HUES64 (cell line): ENCODE results near the gene HEPHL1.
A peak's percentile ranks its signal among the peaks of the same experiment; 100 is the strongest.
"Not testable (repeated sequence)": the region's sequence is repeated elsewhere in the genome, so short reads cannot be mapped to it uniquely, and the experiment has no call there.

Experiments
- H3K27ac ChIP-seq: 2 replicates; pipeline ENCODE4 v1.7.0; 2013; ENCODE audit warnings: low read depth, low read length, inconsistent platforms
- H3K27me3 ChIP-seq: 2 replicates; pipeline ENCODE4 v1.6.1; 2013; ENCODE audit warnings: mild to moderate bottlenecking, low read length; ENCODE audit not compliant: insufficient read depth
- H3K36me3 ChIP-seq: 2 replicates; pipeline ENCODE4 v1.6.1; 2013; ENCODE audit warnings: mild to moderate bottlenecking, low read length; ENCODE audit not compliant: insufficient read depth
- H3K4me1 ChIP-seq: 2 replicates; pipeline ENCODE4 v1.6.1; 2013; ENCODE audit warnings: mild to moderate bottlenecking, low read length, moderate library complexity; ENCODE audit not compliant: insufficient read depth
- H3K4me3 ChIP-seq: 2 replicates; pipeline ENCODE4 v1.5.1; 2013; ENCODE audit warnings: mild to moderate bottlenecking, low read length, moderate library complexity
- H3K9ac ChIP-seq: 2 replicates; pipeline ENCODE4 v1.6.1; 2013; ENCODE audit warnings: mild to moderate bottlenecking, low read depth, low read length
- H3K9me3 ChIP-seq: 2 replicates; pipeline ENCODE4 v1.6.1; 2013; ENCODE audit warnings: low read depth, low read length; ENCODE audit not compliant: insufficient read depth
- WGBS: fragments of 150-250, 120-280 bp; methylation state at CpG from one replicate; pipeline ENCODE4 v1.1.7; 2013; ENCODE audit warnings: missing lambda C conversion rate; 5-methylcytosine and 5-hydroxymethylcytosine counted together

HEPHL1 gene

DNA sequence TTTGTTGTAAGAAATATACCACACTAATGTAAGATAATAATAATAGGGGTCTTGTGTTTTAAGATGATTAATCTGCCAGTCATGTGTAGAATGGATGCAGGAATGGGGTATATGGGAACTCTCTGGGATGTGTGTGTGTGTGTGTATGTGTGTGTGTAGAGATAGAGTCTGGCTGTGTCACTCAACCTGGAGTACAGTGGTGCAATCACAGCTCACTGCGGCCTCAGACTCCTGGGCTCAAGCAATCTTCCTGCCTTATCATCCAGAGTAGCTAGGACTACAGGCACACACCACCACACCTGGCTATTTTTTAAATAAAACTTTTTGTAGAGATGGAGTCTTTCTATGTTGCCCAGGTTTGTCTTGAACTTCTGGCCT lies 96.0 kb downstream of the HEPHL1 start:
- Histone ChIP-seq H3K36me3 (no peaks in the 10 kb centered on the region), H3K9ac (no peak overlapping the region), H3K4me3 (no peak overlapping the region), H3K9me3 (peaks cover 4% of the 10 kb centered on the region; the same call in 1 of the 2 replicates), H3K27ac (no peak overlapping the region), H3K4me1 (peaks cover 32% of the 10 kb centered on the region), H3K27me3 (no peaks in the 10 kb centered on the region)
- WGBS = 100% methylated on average over 1 of the region's 1 CpG

DNA sequence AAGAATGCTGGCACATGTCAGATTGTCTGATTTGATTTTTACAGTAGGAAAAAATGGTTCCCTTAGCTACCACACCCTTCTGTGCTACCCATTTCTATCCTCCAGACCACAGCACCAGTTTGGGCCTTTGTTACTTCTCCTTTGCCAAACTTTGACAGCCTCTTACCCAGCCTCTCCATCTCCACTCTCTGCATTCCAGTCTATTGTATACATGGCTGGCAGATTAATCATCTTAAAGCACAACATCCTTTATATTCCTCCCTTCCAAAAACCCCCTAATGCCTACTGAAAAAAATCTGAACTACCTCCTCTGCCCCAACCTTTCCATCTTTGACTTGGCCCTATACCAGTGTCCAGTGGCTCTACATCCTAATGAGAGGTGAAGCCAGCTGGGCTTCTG lies 96.7 kb downstream of the HEPHL1 start:
- Histone ChIP-seq H3K4me1 (peaks cover 26% of the 10 kb centered on the region), H3K9me3 (peaks cover 4% of the 10 kb centered on the region; the same call in 1 of the 2 replicates), H3K27me3 (no peaks in the 10 kb centered on the region), H3K27ac (no peak overlapping the region), H3K4me3 (no peak overlapping the region), H3K36me3 (no peaks in the 10 kb centered on the region), H3K9ac (no peak overlapping the region)

DNA sequence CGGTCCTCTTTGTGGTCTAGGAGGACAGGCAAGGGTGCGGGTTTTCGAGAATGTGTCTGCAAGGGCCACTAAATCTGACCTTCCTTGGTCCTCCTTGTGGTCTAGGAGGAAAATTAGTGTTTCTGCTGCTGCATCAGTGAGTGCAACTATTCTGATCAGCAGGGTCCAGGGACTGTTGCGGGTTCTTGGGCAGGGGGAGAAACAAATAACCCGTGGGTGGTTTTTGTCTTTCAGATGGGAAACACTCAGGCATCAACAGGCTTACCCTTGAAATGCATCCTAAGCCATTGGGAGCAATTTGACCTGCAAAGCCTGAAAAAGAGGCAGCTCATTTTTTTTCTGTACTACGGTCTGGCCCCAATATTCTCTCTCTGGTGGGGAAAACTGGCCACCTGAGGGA lies 98.5 kb downstream of the HEPHL1 start:
- H3K27ac ChIP-seq = peak overlapping the region; percentile 88; the same call in 1 of the 2 replicates
- H3K9me3 ChIP-seq, H3K36me3 ChIP-seq, H3K4me3 ChIP-seq, H3K27me3 ChIP-seq, H3K9ac ChIP-seq: not testable (repeated sequence)
- H3K4me1 ChIP-seq = peaks cover 20% of the 10 kb centered on the region
- 21% methylated on average over 6 of the region's 6 CpGs for WGBS

DNA sequence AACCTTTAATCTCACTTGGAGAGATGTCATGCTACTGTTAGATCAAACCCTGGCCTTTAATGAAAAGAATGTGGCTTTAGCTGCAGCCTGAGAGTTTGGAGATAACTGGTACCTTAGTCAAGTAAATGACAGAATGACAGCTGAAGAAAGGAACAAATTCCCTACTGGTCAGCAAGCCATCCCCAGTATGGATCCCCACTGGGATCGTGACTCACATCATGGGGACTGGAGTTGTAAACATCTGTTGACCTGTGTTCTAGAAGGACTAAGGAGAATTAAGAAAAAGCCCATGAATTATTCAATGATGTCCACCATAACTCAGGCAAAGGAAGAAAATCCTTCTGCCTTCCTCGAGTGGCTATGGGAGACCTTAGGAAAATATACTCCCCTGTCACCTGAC lies 99.4 kb downstream of the HEPHL1 start:
- H3K9me3 ChIP-seq, H3K9ac ChIP-seq, H3K36me3 ChIP-seq, H3K4me3 ChIP-seq, H3K27me3 ChIP-seq: not testable (repeated sequence)
- 54% methylated on average over 2 of the region's 2 CpGs for WGBS
- peaks cover 20% of the 10 kb centered on the region for H3K4me1 ChIP-seq
- H3K27ac ChIP-seq = peak overlapping the region; percentile 88; the same call in 1 of the 2 replicates

DNA sequence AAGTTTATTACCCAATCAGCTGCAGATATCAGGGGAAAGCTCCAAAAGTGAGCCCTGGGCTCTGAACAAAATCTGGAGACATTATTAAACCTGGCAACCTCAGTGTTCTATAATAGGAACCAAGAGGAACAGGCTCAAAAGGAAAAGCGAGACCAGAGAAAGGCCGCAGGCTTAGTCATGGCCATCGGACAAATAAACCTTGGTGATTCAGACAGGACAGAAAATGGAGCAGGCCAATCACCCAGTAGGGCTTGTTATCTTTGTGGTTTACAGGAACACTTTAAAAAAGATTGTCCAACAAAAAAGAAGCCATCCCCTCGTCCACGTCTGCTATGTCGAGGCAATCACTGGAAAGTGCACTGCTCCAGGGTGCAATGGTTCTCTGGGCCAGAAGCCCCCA lies 99.8 kb downstream of the HEPHL1 start:
- WGBS = 96% methylated on average over 6 of the region's 6 CpGs
- no peak overlapping the region for H3K4me3 ChIP-seq
- H3K36me3 ChIP-seq = no peaks in the 10 kb centered on the region
- H3K4me1 ChIP-seq = peaks cover 20% of the 10 kb centered on the region
- peak overlapping the region; percentile 88; the same call in 1 of the 2 replicates for H3K27ac ChIP-seq
- H3K9ac ChIP-seq = no peak overlapping the region
- no peaks in the 10 kb centered on the region for H3K27me3 ChIP-seq
- H3K9me3 ChIP-seq = peaks cover 4% of the 10 kb centered on the region; the same call in 1 of the 2 replicates

DNA sequence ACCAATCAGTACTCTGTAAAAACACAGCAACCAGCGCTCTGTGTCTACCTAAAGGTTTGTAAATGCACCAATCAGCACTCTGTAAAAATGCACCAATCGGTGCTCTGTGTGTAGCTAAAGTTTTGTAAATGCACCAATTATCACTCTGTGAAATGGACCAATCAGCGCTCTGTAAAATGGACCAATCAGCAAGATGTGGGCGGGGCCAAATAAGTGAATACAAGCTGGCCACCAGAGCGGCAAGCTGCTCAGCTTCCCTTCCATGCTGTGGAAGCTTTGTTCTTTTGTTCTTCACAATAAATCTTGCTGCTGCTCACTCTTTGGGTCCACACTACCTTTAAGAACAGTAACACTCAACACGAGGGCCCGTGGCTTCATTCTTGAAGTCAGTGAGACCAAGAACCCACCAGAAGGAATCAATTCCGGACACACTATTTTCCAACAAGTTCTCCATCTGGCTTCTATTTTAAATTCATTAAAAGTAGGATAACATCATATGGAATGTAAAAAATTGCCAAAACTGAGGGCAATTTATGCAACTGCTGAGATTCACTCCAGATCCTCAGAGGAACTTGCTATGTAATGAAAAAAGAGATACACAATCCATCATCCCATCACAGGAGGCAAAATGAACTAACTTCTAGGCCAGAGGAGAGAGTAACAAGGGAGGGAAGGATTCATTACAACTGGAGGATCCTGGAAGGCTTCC lies 104.4 kb downstream of the HEPHL1 start:
- peaks cover 25% of the 10 kb centered on the region for H3K4me1 ChIP-seq
- 91% methylated on average over 8 of the region's 8 CpGs for WGBS
- H3K9me3 ChIP-seq = no peaks in the 10 kb centered on the region
- H3K36me3 ChIP-seq = no peaks in the 10 kb centered on the region
- no peaks in the 10 kb centered on the region for H3K27me3 ChIP-seq
- H3K9ac ChIP-seq = no peak overlapping the region
- no peak overlapping the region for H3K4me3 ChIP-seq
- no peak overlapping the region for H3K27ac ChIP-seq

DNA sequence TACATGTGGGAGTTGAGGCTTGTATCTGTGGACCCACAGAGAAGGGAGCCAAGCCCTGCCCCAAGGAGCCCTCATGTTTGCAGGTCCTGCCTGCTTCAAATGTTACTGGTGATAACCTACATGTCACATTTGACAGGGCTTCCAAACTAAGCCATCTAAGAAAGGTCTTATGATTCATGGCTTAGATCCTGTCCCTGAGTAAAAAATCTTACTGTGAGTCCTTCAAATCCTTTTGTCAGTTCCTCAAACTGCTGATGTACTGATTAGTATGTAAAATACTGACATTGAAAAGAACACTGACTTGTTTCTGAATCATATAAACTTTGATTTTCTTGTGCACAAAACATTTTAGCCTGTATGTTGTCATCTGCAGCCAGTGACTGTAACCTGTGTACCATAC lies 106.5 kb downstream of the HEPHL1 start:
- peaks cover 38% of the 10 kb centered on the region for H3K4me1 ChIP-seq
- no peak overlapping the region for H3K27ac ChIP-seq
- no peaks in the 10 kb centered on the region for H3K9me3 ChIP-seq
- peak overlapping the region; percentile 95 for H3K4me3 ChIP-seq
- peak overlapping the region; percentile 97; the same call in 1 of the 2 replicates for H3K9ac ChIP-seq
- no peaks in the 10 kb centered on the region for H3K27me3 ChIP-seq
- H3K36me3 ChIP-seq = no peaks in the 10 kb centered on the region

DNA sequence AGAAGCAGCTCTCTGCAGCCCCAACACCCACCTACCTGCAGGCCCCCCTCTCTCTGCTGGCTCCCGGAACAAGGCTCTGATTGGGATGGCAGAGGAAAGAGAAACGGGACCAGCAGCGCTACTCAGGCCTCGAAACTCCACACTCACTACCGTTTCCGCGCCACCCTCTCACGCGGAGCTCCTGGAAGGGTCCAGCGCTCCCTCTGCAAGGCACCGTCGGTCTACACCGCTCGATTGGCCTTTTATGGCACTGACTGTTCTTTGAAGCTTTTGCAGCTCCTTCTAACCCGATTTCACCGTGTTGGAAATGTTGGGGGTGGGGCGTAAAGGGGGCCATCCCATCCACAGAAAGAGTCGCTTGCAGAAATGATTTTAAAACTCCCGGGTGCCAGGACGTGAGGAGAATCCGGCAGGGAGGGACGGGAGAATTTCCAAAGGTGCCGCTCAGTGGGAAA lies 107.2 kb downstream of the HEPHL1 start:
- Histone ChIP-seq H3K4me1 (peaks cover 44% of the 10 kb centered on the region), H3K4me3 (peak overlapping the region; percentile 95), H3K36me3 (no peaks in the 10 kb centered on the region), H3K27ac (peak overlapping the region; percentile 89), H3K27me3 (no peaks in the 10 kb centered on the region), H3K9me3 (no peaks in the 10 kb centered on the region), H3K9ac (peak overlapping the region; percentile 97)
- WGBS = under 1% methylated on average over 23 of the region's 23 CpGs

DNA sequence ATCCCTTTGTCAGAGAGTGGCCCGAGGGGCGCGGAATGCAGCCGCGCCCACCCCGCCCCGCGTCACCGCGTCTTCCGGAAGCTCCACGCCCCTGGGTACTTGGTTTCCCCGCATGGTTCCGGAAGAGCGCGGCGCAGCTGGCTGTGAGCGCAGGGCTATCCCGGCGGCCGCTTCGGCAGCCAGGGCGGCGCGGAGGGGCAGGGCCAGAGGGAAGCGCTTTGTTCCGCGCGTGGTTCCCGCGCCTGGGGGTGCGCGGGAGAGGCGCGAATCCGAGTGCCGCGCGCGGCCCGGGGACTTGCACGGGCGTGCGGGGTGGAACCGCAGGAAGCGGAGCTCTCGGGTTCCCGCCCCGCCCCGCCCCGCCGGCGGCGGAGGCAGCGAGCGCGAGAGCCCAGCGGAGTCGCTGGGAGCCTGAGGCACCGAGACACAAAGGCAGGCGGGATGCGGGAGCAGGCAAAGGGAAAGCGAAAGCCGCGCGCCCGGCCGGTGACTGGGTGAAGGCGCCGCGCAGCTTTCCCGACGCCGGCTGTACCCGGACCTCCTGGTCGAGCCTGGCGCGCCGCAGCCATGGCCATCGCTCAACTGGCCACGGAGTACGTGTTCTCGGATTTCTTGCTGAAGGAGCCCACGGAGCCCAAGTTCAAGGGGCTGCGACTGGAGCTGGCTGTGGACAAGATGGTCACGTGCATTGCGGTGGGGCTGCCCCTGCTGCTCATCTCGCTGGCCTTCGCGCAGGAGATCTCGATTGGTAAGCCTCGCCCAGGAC lies 107.8 kb downstream of the HEPHL1 start, which contains the start of gene PANX1:
TSS of gene PANX1 (plus strand) at position 96 of the 766 bp plus-strand sequence. CDS start at position 568, 472 bp downstream.
- H3K27me3 ChIP-seq = no peaks in the 10 kb centered on the region
- H3K9me3 ChIP-seq = no peaks in the 10 kb centered on the region
- peak within 1 kb of the TSS; percentile 89 for H3K27ac ChIP-seq
- peak within 1 kb of the TSS; percentile 97 for H3K9ac ChIP-seq
- peak within 1 kb of the TSS; percentile 95 for H3K4me3 ChIP-seq
- under 1% methylated on average over 92 of the region's 92 CpGs for WGBS
- no peaks in the 10 kb centered on the region for H3K36me3 ChIP-seq
- H3K4me1 ChIP-seq = peaks cover 50% of the 10 kb centered on the region

DNA sequence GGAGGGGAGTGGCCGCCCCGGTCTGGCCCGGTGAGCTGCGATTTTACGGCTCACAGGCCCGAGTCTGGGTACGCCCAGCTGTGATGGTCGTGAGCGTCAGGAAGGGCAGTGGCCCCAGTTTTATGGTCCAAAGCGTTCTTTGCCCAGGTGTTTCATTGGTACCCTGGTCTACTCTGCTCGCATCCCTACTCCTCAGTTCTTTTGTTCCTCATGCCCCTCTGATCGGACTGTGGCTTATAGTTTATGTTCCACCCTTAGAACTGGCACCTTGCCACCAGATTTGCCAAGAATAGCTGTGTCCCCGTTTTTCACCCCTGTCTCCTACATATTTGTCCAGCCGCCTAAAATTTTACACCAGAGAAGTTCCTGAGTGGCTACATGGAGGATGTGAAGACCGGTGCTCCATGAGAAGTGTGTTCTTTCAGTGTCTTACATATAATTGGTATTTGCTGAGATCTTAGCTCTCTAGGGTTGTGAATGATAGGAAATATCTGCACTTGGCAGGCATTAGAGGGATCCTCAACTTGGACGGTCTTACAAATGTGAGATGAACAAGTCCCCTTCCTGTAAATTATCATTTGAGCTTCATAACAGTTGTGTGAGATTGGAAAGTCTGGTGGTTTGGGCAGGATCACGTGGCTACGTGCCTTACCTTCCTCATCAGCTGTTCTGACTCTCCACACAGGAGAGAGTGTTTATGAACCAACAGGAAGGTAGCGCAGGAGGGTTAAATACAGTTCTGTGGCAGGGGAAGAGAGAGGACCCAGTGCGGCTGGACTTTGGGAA lies 108.6 kb downstream of the HEPHL1 start:
- Histone ChIP-seq H3K27me3 (no peaks in the 10 kb centered on the region), H3K4me3 (peak overlapping the region; percentile 95), H3K9me3 (no peaks in the 10 kb centered on the region), H3K27ac (peak overlapping the region; percentile 89), H3K36me3 (no peaks in the 10 kb centered on the region), H3K4me1 (peaks cover 58% of the 10 kb centered on the region), H3K9ac (peak overlapping the region; percentile 97)
- WGBS = 8% methylated on average over 18 of the region's 20 CpGs
